GM18858 (cell line): ENCODE results near the gene NOS3.
A peak's percentile ranks its signal among the peaks of the same experiment; 100 is the strongest.
"Not testable (repeated sequence)": the region's sequence is repeated elsewhere in the genome, so short reads cannot be mapped to it uniquely, and the experiment has no call there.

Experiments
- ATAC-seq: cut with Tn5 transposase; IDR thresholded peaks from one replicate; pipeline ENCODE4 v1.9.1; 2021; ENCODE audit not compliant: unreplicated experiment

The NOS3 gene

GRCh38 chr7:150999497-151000230, 8.8 kb downstream of the NOS3 start:
- ATAC-seq: no peak

DNA sequence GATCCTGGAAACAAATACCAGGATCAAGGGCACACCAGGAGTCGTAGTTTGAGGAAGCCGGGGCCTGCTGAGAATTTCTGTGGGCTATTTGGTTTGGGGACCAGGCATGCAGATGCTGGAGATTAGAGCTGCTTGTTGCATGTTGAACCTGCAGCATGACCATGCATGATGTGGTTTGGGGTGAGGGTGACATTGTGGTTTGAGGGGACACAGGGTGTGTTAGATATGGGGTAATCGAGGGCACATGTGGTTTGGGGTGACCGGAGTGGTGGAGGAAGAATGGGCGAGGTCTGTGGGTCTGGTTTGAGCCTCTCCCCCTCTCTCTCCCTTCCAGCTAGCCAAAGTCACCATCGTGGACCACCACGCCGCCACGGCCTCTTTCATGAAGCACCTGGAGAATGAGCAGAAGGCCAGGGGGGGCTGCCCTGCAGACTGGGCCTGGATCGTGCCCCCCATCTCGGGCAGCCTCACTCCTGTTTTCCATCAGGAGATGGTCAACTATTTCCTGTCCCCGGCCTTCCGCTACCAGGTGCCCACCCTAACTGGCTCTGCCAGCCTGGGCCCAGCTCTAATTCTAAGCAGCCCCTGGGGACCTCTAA, 10.2 kb downstream of the NOS3 start:
- ATAC-seq: no peak

GRCh38 chr7:151001546-151001945, 10.7 kb downstream of the NOS3 start:
- ATAC-seq: no peak

DNA sequence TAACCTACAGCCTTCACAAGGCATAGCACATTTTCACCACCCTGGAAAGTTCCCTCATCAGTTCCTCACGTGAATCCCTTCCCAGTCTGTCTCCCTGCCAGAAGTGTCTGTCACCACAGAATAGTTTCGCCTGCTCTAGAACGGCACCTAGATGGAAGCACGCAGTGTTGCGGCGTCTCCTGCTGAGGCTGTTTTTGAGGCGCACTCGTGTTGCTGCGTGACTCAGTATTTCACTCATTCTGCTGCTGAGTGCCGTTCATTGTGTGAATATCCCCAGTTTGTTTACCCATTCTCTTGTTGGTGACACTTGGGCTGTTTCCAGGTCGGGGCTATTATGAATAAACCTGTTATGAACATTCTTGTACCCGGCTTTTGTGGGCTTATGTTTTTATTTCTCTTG, 12.8 kb downstream of the NOS3 start:
- ATAC-seq: no peak

- no peak for ATAC-seq
These were observed 14.7 kb downstream of the NOS3 start for GRCh38 chr7:151005566-151005965.

DNA sequence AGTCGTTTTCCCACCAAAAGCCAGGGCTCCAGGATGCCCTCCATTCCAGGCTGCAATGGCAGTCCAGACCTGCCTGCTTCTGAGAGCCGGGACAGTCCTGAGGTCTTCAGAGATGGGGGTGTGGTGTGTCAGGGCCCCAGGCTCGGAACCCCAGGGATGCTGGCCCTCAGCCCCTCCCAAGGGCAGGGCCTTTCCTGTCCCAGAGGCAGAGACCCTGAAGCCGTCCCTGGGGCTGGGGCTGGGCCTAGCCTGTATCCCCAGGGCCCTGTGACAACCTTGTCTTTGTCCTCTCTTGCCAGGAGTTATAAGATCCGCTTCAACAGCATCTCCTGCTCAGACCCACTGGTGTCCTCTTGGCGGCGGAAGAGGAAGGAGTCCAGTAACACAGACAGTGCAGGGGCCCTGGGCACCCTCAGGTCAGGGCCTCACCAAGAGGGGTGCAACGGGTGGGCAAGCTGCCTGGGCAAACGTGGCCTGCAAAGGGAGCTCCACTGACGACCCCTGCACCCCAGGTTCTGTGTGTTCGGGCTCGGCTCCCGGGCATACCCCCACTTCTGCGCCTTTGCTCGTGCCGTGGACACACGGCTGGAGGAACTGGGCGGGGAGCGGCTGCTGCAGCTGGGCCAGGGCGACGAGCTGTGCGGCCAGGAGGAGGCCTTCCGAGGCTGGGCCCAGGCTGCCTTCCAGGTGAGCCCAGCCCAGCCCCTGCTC, 15.9 kb downstream of the NOS3 start:
- no peak for ATAC-seq

GRCh38 chr7:151007469-151007898, 16.7 kb downstream of the NOS3 start:
- no peak for ATAC-seq

DNA sequence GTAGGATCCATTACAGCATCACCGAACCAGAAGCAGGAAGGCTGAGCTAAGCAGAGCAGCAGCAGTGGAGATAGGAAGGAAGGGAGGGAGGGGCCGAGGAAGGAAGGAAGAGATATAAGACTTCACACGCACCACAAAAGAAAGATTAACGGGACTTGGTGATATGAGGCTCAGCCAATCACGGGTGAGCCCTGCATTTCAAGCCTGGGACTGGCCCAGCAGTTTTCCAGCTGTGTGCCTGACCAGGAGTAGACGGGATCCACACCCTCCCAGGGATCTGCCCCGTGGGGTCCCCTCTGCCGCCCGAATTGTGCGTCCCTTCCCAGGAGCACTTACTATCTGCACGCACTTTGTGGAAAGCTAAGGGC, 17.3 kb downstream of the NOS3 start:
- no peak for ATAC-seq

DNA sequence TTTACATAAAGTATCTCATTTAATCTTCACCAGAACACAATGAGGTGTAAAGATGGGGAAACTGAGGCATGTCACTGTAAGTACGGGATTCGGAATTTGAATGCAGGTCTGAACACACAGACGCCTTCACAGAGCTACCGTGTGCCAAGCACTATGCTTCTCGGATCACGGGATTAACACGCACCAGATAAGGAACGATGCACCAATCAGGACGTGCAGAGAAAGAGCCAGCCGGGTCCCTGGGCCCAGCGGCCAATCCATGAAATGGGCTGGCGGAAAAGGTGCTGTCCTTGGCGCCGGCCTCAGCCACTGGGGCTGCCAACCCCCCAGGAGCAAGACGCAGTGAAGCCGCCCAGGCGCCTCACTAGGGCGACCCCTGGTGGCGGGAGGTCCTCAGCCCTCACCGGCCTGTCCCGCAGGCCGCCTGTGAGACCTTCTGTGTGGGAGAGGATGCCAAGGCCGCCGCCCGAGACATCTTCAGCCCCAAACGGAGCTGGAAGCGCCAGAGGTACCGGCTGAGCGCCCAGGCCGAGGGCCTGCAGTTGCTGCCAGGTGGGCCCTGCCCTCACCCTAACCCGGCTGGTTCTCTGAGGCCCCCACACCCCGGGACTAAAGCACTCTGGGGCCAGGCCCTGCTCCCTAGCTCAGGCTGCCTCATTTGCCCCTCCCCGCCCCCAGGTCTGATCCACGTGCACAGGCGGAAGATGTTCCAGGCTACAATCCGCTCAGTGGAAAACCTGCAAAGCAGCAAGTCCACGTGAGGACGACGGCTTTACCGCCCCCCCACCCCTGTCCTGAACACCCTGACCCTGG, 17.9 kb downstream of the NOS3 start:
- peak; percentile 65 for ATAC-seq

DNA sequence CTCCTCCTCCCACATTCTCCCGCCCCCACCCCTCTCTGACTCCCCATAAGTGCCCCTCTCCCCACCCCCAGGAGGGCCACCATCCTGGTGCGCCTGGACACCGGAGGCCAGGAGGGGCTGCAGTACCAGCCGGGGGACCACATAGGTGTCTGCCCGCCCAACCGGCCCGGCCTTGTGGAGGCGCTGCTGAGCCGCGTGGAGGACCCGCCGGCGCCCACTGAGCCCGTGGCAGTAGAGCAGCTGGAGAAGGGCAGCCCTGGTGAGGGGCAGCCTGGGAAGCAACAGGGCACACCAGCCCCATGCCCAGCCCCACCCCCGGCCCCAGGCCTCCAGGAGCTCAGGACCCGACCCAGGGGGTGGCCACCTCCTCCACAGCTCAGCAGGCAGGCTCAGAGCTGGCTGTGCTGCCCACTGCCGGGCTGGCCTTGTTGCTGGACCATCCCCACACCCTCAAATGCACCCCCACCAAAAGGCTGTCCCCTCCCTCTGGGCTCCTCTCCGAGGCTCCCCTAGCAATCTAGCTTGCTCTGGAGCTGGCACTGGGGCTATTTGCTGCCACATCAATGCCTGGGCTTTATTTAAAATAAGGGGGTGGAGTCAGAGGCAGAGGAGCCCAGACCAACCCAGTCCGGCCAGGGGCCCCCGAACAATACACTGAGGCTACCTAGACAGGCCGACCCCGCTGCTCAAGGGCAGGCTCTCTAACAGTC, 18.7 kb downstream of the NOS3 start:
- ATAC-seq: no peak

- ATAC-seq: no peak
These were observed 19.2 kb downstream of the NOS3 start for GRCh38 chr7:151010037-151010306.

DNA sequence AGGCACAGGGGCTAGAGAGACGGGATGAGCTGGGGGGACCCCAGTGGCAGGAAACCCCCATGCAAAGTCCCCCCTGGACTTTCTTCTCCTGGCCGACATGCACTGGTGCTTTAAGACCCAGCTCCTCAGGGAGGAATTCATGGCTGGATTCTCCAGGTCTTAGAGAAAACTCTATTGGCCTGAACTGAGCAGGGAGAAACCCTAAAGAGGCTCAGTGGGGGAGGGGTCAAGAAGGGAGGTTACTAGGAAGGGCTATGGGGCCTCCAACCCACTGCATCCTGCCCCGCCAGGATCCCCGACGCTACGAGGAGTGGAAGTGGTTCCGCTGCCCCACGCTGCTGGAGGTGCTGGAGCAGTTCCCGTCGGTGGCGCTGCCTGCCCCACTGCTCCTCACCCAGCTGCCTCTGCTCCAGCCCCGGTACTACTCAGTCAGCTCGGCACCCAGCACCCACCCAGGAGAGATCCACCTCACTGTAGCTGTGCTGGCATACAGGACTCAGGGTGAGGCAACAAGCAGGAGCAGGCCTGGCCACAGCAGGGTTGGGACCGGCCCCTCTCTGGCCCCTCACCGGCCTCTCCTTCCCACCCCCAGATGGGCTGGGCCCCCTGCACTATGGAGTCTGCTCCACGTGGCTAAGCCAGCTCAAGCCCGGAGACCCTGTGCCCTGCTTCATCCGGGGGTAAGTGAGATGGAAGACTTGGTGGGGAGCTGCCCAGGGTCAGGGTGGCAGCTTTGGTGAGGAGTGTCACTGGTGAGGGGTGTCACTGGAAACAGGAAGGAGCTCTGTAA, 19.7 kb downstream of the NOS3 start:
- ATAC-seq: no peak

DNA sequence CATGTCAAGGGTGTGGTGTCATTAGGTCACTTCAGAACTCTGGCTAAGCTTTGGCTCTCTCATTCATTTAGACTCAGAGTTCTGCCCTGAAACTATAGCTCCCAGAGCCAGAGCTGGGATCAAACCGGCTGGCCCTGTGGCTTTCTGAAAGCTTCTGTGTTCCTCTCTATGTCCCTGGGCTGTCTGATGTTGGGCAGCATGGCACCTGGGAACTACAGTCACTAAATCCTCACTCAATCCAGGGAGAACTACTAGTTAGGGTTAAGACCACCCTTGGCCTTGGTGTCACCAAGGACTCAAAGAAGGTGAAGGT, 20.2 kb downstream of the NOS3 start:
- ATAC-seq: no peak

DNA sequence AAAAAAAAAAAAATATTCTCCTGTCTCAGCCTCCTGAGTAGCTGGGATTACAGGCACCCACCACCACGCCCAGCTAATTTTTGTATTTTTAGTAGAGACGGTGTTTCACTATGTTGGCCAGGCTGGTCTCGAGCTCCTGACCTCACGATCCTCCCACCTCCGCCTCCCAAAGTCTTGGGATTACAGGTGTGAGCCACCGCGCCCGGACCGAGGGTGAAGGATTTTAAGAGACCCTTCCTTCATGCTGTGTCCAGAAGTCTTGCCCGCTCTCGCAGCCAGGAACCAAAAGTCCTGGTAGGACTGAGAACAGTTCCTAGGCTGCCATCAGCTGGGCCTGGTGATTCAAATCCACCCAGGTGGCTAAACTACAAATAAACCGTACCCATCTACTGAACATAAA, 20.8 kb downstream of the NOS3 start:
- not testable (repeated sequence) for ATAC-seq

DNA sequence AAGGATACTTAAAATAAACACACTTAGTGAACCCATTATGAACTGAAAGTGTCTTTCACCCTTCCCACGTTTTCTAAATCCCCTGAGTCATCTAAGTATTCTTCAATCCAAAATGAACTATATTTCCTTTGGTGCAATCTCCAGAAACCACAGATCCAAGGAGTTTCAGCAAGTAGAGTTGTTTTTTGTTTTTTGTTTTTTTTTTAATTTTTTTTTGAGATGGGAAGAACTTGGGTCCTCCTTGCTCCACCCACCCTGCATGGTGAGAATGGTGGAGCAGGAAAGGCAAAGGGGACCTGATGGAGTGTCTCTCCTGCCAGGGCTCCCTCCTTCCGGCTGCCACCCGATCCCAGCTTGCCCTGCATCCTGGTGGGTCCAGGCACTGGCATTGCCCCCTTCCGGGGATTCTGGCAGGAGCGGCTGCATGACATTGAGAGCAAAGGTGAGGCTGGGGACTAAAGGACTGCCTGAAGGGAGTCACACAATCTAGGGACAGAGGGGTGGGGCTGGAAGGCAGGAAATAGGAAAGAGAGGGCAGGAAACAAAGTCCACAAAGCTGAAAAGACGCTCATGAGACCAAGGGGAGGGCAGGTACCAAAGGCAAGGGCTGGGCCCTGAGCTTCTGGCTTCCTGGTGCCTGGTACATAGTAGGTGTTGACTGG, 21.3 kb downstream of the NOS3 start:
- no peak for ATAC-seq

DNA sequence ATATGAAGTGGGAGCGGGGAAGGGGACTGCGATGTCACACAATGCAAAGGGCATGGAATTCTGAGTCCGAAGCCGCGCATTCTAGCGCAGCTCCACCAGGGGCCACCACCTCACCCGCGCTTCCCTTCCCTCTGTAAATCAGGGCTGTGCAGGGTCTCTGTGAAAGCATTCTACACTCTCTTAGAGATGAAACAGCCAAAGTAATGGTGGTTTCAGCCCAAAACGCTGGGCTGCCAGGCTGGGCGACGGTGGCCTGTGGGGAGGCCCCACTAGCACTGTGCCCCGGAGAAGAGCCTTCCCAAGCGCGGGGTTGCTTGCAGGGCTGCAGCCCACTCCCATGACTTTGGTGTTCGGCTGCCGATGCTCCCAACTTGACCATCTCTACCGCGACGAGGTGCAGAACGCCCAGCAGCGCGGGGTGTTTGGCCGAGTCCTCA, 22.1 kb downstream of the NOS3 start:
- ATAC-seq: no peak

DNA sequence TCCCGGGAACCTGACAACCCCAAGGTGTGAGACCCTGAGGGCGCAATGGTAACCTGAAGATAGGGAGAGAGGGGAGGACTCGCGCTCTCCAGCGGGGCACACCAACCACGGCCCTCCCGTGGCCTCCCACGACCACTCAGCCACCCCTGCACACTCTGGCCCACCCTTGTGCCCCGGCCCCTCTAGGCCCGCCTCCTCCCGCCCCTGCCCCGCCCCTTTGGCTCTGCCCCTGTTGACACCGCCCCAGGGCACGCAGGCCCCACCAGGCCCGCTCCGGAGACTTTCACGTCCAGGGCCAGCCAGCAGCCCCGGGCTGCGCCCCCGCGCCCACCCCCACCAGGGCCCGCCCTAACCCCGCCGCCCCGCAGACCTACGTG, 22.5 kb downstream of the NOS3 start:
- ATAC-seq: no peak

GRCh38 chr7:151013733-151014497, 23.1 kb downstream of the NOS3 start:
- ATAC-seq: no peak

- ATAC-seq: no peak
These were observed 24.1 kb downstream of the NOS3 start for GRCh38 chr7:151014950-151015349.
